GM18909 (cell line): ENCODE measurements around the gene AKAP9.
"Not testable (repeated sequence)": the region's sequence is repeated elsewhere in the genome, so short reads cannot be mapped to it uniquely, and the experiment has no call there.

Source experiments
- ATAC-seq: cut with Tn5 transposase; IDR thresholded peaks from one replicate; pipeline ENCODE4 v1.9.1; 2021; ENCODE audit warnings: mild to moderate bottlenecking; ENCODE audit not compliant: unreplicated experiment, poor library complexity

AKAP9 gene

GRCh38 chr7:91999631-92000565 lies 59.2 kb downstream of the AKAP9 start:
- ATAC-seq = no peak

GRCh38 chr7:92002720-92003119 lies 62.1 kb downstream of the AKAP9 start:
- no peak for ATAC-seq

GRCh38 chr7:92006046-92006445 lies 65.4 kb downstream of the AKAP9 start:
- ATAC-seq = no peak

GRCh38 chr7:92010215-92010614 lies 69.6 kb downstream of the AKAP9 start:
- ATAC-seq = no peak

- no peak for ATAC-seq
These were observed 72.9 kb downstream of the AKAP9 start for GRCh38 chr7:92013611-92014010.

GRCh38 chr7:92020636-92021035 lies 80.0 kb downstream of the AKAP9 start:
- ATAC-seq = no peak

GRCh38 chr7:92025260-92025659 lies 84.6 kb downstream of the AKAP9 start:
- no peak for ATAC-seq

- not testable (repeated sequence) for ATAC-seq
These were observed 86.0 kb downstream of the AKAP9 start for GRCh38 chr7:92026635-92027034.

- ATAC-seq = not testable (repeated sequence)
These were observed 86.5 kb downstream of the AKAP9 start for GRCh38 chr7:92027128-92027527.

- no peak for ATAC-seq
These were observed 87.6 kb downstream of the AKAP9 start for GRCh38 chr7:92028226-92028625.

- ATAC-seq = no peak
These were observed 88.0 kb downstream of the AKAP9 start for GRCh38 chr7:92028686-92029085.

GRCh38 chr7:92034116-92034515 lies 93.5 kb downstream of the AKAP9 start:
- no peak for ATAC-seq

GRCh38 chr7:92035576-92035975 lies 94.9 kb downstream of the AKAP9 start:
- no peak for ATAC-seq

- ATAC-seq = no peak
These were observed 99.2 kb downstream of the AKAP9 start for GRCh38 chr7:92039900-92040299.

- ATAC-seq = no peak
These were observed 101.5 kb downstream of the AKAP9 start for GRCh38 chr7:92042056-92042737.

- ATAC-seq = no peak
These were observed 102.4 kb downstream of the AKAP9 start for GRCh38 chr7:92043098-92043497.

GRCh38 chr7:92043637-92044036 lies 103.0 kb downstream of the AKAP9 start:
- no peak for ATAC-seq

- no peak for ATAC-seq
These were observed 103.5 kb downstream of the AKAP9 start for GRCh38 chr7:92044148-92044547.

- ATAC-seq = no peak
These were observed 104.3 kb downstream of the AKAP9 start for GRCh38 chr7:92044940-92045339.

- ATAC-seq = no peak
These were observed 111.0 kb downstream of the AKAP9 start for GRCh38 chr7:92051655-92052054.

GRCh38 chr7:92052159-92052558 lies 111.5 kb downstream of the AKAP9 start:
- no peak for ATAC-seq

GRCh38 chr7:92052684-92053083 lies 112.0 kb downstream of the AKAP9 start:
- no peak for ATAC-seq
